Measurements from ENCODE around the gene ZNF546.
"Not testable (repeated sequence)": the region's sequence is repeated elsewhere in the genome, so short reads cannot be mapped to it uniquely, and the experiment has no call there.

ZNF546 gene

DNA sequence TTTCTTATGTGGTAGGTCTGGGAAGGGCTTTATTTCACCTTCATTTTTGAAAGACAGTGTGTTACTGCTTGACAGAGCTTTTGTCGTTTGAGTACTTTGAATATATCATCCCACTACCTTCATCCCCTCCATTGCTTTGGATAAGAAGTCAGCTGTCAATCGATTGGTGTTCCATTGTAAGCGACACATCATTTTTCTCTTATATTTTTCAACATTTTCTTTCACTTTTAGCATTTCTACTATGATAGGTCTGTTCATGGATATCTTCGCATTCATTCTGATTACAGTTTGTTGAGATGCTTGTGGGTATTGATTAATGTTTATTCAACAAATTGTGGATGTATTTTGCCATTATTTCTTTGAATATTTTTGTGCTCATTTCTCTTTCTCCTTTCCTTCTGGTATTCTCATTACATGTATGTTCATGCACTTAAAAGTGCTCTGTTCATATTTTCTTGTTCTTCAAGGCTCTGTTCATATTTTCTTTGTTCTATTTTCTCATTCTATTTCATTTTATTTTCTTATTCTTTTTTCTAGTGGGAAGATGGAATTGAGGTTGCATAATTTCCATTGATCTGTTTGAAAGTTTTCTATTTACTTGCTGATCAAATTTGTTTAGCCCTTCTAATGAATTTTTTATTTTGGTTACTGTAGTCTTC, 29.2 kb downstream of the ZNF546 start:
- ATAC-seq (ENCODE audit: low read depth) (no peak), DNase-seq (ENCODE audit: low spot score) (no peak)
- Histone ChIP-seq H3K27ac (ENCODE audit: poor library complexity, severe bottlenecking) (no peak overlapping the region), H3K9me3 (ENCODE audit: severe bottlenecking) (peaks cover 23% of the 10 kb centered on the region), H3K4me3 (ENCODE audit: severe bottlenecking) (no peak overlapping the region), H3K36me3 (ENCODE audit: low read depth) (no peaks in the 10 kb centered on the region), H3K4me1 (ENCODE audit: insufficient read depth, poor library complexity, severe bottlenecking) (no peaks in the 10 kb centered on the region), H3K27me3 (ENCODE audit: insufficient read depth, poor library complexity, severe bottlenecking) (no peaks in the 10 kb centered on the region)
- TF ChIP-seq CTCF (IDR thresholded peaks at IDR 0.05; ENCODE audit: poor library complexity, severe bottlenecking) = no peak

DNA sequence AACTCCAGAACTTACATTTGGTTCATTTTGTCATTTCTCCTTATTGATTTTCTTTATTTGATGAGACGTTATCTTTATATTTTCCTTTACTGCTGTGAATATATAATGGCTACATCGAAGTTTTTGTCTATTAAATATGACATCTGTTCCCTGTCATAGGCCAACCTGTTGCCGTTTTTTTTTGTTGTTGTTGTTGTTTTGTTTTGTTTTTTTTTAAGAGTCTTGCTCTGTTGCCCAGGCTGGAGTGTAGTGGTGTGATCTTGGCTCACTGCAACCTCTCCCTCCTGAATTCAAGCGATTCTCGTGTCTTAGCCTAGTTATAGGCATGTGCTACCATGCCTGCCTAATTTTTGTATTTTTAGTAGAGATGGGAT, 29.7 kb downstream of the ZNF546 start:
- Histone ChIP-seq H3K4me1 (ENCODE audit: insufficient read depth, poor library complexity, severe bottlenecking) (no peaks in the 10 kb centered on the region), H3K9me3 (ENCODE audit: severe bottlenecking) (peaks cover 28% of the 10 kb centered on the region), H3K4me3 (ENCODE audit: severe bottlenecking) (no peak overlapping the region), H3K36me3 (ENCODE audit: low read depth) (no peaks in the 10 kb centered on the region), H3K27me3 (ENCODE audit: insufficient read depth, poor library complexity, severe bottlenecking) (no peaks in the 10 kb centered on the region), H3K27ac (ENCODE audit: poor library complexity, severe bottlenecking) (no peak overlapping the region)
- DNase-seq (ENCODE audit: low spot score) = no peak
- TF ChIP-seq CTCF (IDR thresholded peaks at IDR 0.05; ENCODE audit: poor library complexity, severe bottlenecking) = no peak
- no peak for ATAC-seq (ENCODE audit: low read depth)

GRCh38 chr19:40033989-40034560, 37.2 kb downstream of the ZNF546 start:
- Histone ChIP-seq H3K9me3 (ENCODE audit: severe bottlenecking) (peaks cover 40% of the 10 kb centered on the region), H3K36me3 (ENCODE audit: low read depth) (peaks cover 3% of the 10 kb centered on the region), H3K4me3 (ENCODE audit: severe bottlenecking) (no peak overlapping the region), H3K27me3 (ENCODE audit: insufficient read depth, poor library complexity, severe bottlenecking) (no peaks in the 10 kb centered on the region), H3K27ac (ENCODE audit: poor library complexity, severe bottlenecking) (no peak overlapping the region), H3K4me1 (ENCODE audit: insufficient read depth, poor library complexity, severe bottlenecking) (no peaks in the 10 kb centered on the region)
- TF ChIP-seq CTCF (IDR thresholded peaks at IDR 0.05; ENCODE audit: poor library complexity, severe bottlenecking) = no peak
- DNase-seq (ENCODE audit: low spot score) = no peak
- no peak for ATAC-seq (ENCODE audit: low read depth)

DNA sequence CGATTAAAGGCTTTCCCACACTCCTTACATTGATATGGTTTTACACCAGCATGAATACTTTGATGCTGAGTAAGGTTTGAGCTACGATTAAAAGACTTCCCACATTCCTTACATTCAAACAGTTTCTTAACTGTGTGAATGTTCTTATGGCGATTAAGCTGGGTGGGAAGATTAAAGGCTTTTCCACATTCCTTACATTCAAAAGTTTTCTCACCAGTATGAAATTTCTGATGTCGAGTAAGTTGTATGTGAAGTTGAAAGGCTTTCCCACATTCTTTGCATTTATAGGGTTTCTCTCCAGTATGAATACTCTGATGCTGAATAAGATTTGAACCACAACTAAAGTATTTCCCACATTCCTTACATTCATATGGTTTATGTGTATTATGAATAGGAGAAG, 39.1 kb downstream of the ZNF546 start:
- Histone ChIP-seq H3K9me3 (ENCODE audit: severe bottlenecking) (peaks cover 35% of the 10 kb centered on the region), H3K27me3 (ENCODE audit: insufficient read depth, poor library complexity, severe bottlenecking) (no peaks in the 10 kb centered on the region), H3K36me3 (ENCODE audit: low read depth) (peaks cover 3% of the 10 kb centered on the region), H3K4me1 (ENCODE audit: insufficient read depth, poor library complexity, severe bottlenecking) (no peaks in the 10 kb centered on the region), H3K4me3 (ENCODE audit: severe bottlenecking) (no peak overlapping the region), H3K27ac (ENCODE audit: poor library complexity, severe bottlenecking) (no peak overlapping the region)
- no peak for TF ChIP-seq CTCF (IDR thresholded peaks at IDR 0.05; ENCODE audit: poor library complexity, severe bottlenecking)
- DNase-seq (ENCODE audit: low spot score) (no peak), ATAC-seq (ENCODE audit: low read depth) (no peak)

GRCh38 chr19:40038047-40038446, 41.2 kb downstream of the ZNF546 start:
- not testable (repeated sequence) for ATAC-seq (ENCODE audit: low read depth); DNase-seq (ENCODE audit: low spot score); H3K36me3 ChIP-seq (ENCODE audit: low read depth); H3K27ac ChIP-seq (ENCODE audit: poor library complexity, severe bottlenecking); H3K4me1 ChIP-seq (ENCODE audit: insufficient read depth, poor library complexity, severe bottlenecking); H3K4me3 ChIP-seq (ENCODE audit: severe bottlenecking); H3K27me3 ChIP-seq (ENCODE audit: insufficient read depth, poor library complexity, severe bottlenecking)
- H3K9me3 ChIP-seq (ENCODE audit: severe bottlenecking) = peaks cover 32% of the 10 kb centered on the region

- H3K4me3 ChIP-seq (ENCODE audit: severe bottlenecking); DNase-seq (ENCODE audit: low spot score); H3K27ac ChIP-seq (ENCODE audit: poor library complexity, severe bottlenecking); ATAC-seq (ENCODE audit: low read depth); H3K27me3 ChIP-seq (ENCODE audit: insufficient read depth, poor library complexity, severe bottlenecking); H3K4me1 ChIP-seq (ENCODE audit: insufficient read depth, poor library complexity, severe bottlenecking): not testable (repeated sequence)
- Histone ChIP-seq H3K9me3 (ENCODE audit: severe bottlenecking) (peaks cover 18% of the 10 kb centered on the region), H3K36me3 (ENCODE audit: low read depth) (peaks cover 35% of the 10 kb centered on the region)
Measured at GRCh38 chr19:40041718-40042117, 44.9 kb downstream of the ZNF546 start.
